Muscle of arm (tissue), 12 donors: ENCODE measurements around the gene PAK1. TPM values are rescaled to one million over a fixed set of nuclear protein-coding genes. Genes with fewer than 3 reads are reported as not detected.
"Not testable (repeated sequence)": the region's sequence is repeated elsewhere in the genome, so short reads cannot be mapped to it uniquely, and the experiment has no call there.

ENCODE experiments used
- DNase-seq: peaks from one replicate; pipeline ENCODE4 v3.0.0-alpha.2; 2013
- polyA plus RNA-seq, 12 donors: library from polyadenylated mRNA; unstranded; fragments of 120-200 nt; gene quantifications; one replicate each; pipeline ENCODE4 v1.2.1, GENCODE V29; 2013; ENCODE audit not compliant: insufficient read length in 12 of 12

PAK1 gene
- polyA plus RNA-seq, 12 donors, result 65.3 to 136 (median 106) TPM; not detected in 1

GRCh38 chr11:77310721-77311120, 163.2 kb downstream of the PAK1 start:
- DNase-seq, result no peak

GRCh38 chr11:77309401-77310085, 164.4 kb downstream of the PAK1 start:
- DNase-seq, result no peak

DNA sequence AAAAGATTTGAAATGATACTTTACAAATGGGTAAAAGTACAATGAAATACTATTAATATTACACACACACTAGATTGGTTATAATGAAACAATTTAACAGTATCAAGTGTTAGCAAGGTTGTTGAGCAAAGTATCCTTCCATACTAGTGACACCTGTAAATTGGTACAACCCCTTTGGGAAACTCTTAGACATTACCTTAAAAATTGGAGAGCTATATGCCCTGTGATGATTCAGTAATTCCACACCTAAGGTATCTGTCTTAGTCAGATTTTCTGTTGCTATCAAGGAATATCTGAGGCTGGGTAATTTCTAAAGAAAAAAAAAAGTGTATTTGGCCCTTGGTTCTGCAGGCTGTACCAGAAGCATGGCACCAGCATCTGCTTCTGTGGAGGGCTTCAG, 165.1 kb downstream of the PAK1 start:
- DNase-seq, result no peak

DNA sequence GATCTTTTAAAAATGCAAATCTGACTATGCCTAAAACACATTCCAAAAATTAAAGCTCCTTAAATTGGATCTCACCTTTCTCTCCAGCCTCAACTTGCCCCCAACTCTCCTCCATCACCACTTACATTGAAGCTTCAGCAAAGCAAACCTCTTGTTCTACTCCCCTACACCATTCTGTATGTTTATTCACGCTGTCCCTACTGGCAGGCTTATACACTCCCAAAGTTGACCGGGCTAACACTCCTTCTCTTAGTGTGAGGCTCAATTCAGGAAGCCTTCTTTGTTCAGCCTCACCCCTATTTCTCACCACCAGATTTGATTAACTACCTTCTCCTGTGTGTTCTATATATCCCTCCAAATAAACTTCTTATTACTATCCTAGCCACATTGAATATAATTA, 170.6 kb downstream of the PAK1 start:
- no peak for DNase-seq

- DNase-seq, result no peak
Measured at GRCh38 chr11:77302752-77303151, 171.1 kb downstream of the PAK1 start.

GRCh38 chr11:77301510-77301909, 172.4 kb downstream of the PAK1 start, which contains the start of gene GDPD4:
TSS of gene GDPD4 (minus strand) at chr11:77301686. CDS start at chr11:77285137, 16,549 bp downstream.
- no peak for DNase-seq

- DNase-seq, result no peak
Measured at GRCh38 chr11:77300695-77301094, 173.2 kb downstream of the PAK1 start.

DNA sequence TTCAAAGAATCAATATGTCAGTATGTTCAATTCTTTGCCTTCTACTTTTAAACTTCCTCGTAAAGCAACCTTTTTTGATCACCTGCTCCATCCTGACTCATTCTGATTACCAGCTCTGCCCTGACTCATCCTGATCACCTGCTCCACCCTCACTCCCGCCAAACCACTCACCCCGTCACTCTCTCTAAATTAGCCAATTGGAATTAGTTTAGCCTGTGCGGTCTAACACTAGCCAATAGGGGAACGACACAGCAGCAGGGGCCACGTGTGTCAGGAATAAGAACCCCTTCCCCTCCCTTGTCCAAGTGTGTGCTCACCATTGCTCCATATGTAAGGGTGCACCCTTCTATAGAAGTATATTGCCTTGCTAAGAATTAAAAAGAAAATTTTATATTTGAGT, 173.9 kb downstream of the PAK1 start:
- DNase-seq, result not testable (repeated sequence)

DNA sequence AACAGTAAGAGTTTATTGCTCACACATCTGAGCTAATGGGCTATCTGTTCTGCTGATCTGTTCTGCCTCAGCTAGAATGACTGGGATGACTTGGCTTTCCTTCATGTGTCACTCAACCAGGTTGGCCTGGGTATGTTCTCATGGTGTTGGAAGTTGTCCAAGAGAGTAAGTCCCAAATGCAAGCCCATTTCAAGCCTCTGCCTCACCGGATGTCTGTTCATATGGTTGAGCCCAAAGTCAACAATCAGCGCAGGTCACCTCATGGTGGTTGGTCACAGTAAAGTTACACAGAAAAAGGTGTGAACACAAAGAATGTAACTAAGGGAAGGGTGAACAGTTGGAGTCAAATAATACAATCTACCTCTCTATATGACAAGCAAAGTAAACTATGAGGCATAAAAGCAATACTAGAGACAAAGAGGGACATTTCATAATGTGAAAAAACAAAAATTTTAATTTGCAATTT, 174.3 kb downstream of the PAK1 start:
- no peak for DNase-seq

DNA sequence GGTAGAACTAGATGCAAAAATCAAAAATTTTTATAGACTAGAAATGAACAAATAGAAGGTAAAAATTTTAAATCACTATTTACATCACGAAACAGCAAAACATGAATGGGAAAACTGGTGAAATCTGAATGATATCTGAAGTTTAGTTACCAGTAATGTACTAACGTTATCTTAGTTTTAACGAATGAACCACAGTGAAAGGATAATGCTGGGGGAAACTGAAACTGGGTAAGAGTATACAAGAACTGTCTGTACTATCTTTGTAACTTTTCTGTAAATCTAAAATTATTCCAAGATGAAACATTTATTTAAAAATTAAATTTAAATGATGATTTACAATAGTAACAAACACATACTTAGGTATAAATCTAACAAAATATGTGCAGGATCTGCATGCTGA, 179.9 kb downstream of the PAK1 start:
- no peak for DNase-seq

DNA sequence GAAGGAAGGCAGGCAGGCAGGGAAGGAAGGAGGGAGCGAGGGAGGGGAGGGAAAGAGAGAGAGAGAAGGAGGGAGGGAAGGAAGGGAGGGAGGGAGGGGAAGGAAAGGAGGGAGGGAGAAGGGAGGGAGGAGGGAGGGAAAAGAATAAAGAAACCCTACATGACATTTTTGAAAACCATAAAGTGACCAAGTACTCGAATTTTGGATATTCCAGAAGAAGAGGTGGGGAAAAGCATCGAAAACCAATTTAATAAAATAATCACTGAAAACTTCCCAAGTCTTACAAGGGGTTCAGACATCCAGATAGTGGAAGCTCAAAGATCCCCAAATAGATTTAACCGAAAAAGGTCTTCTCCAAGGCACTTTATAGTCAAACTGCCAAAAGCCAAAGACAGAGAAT, 184.2 kb downstream of the PAK1 start:
- DNase-seq, result no peak

DNA sequence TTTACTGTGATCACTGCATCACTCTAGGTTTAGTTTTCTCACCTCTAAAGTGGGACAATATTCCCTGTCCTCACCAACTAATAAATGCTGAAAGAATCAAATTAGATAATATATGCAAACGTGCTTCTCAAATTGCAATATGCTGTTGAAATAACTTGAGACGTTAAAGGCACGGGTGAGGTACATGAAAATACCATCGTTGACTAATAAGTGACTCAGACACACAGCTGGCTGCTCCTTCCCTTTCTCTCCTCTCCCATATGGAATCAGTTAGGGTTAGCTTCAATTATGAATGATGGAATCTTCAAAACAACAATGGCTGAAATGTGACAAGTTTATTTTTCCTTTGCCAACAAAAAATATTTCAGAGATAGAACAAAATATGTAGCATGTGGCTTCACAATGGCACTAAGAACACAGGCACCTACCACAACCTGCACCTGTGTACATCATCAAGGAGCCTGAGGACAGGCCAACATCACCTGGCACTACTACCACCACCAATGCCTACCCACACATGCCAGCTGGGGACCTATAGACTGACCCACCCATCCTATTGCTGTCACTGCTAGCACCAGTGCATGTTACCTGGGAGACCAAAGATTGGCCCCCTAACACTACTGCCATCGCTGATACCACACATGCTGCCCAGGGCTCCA, 186.2 kb downstream of the PAK1 start:
- no peak for DNase-seq

- DNase-seq, result no peak
Measured at GRCh38 chr11:77287136-77287535, 186.8 kb downstream of the PAK1 start.

- no peak for DNase-seq
Measured at GRCh38 chr11:77284476-77285468, 189.1 kb downstream of the PAK1 start.

- no peak for DNase-seq
Measured at GRCh38 chr11:77283101-77283500, 190.8 kb downstream of the PAK1 start.

GRCh38 chr11:77278595-77279506, 195.0 kb downstream of the PAK1 start:
- DNase-seq, result no peak

DNA sequence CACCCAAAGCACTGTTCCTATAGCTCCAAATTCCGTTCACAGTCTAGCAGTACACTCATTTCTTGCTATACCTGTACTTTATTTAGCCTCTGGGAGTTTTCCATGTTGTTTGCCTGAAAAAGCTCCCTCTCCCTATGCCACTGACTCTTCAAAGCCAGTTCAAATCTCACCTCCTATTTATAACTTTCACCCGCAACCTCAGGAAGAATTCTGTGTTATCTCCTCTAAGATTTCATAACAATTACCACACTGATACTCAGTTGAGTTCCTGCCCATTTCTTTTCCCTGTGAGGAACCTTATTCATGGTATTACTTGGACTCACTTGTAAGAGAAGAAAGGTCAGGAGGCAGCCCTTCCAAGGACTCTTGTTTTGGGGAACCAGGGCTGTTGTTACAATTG, 197.6 kb downstream of the PAK1 start:
- DNase-seq, result no peak
